IMR-90 (cell line): ENCODE results near the gene MTA3. TPM values are rescaled to one million over a fixed set of nuclear protein-coding genes. Genes with fewer than 3 reads are reported as not detected.
A peak's percentile ranks its signal among the peaks of the same experiment; 100 is the strongest.

Experiments
- ATAC-seq: fragments of 200-7000 bp; cut with Tn5 transposase; 2 replicates; pipeline ENCODE4 v1.9.1; 2020; ENCODE audit warnings: low read depth, mild to moderate bottlenecking, moderate library complexity
- BruUV-seq: library from RNA; stranded (reverse); fragments of 400-500 nt; replicated peaks from 2 replicates; lab custom pipeline; 2021; lab: Mats Ljungman, UMichigan
- CTCF ChIA-PET: fragments of 300-600 bp; formaldehyde crosslinking; extraction: SDS; loops from one replicate; lab custom pipeline; 2021; ENCODE audit warnings: antibody characterized with exemption; lab: Yijun Ruan, JAX
- POLR2A ChIA-PET: fragments of 300-600 bp; sonication (Branson Sonifier 250); formaldehyde crosslinking; loops from one replicate; lab custom pipeline; 2022; ENCODE audit warnings: antibody characterized with exemption; ENCODE audit not compliant: unreplicated experiment; lab: Charles Lee
- DNase-seq: peaks from one replicate; pipeline ENCODE4 v3.0.0; 2013
- H2AFZ ChIP-seq: replicated peaks from 2 replicates; pipeline ENCODE3; 2013; ENCODE audit warnings: low read length, mild to moderate bottlenecking; ENCODE audit not compliant: poor library complexity
- H2AK5ac ChIP-seq: 2 replicates; pipeline ENCODE4 v1.6.1; 2013; ENCODE audit warnings: low read depth, low read length, inconsistent platforms
- H2AK9ac ChIP-seq: replicated peaks from 2 replicates; pipeline ENCODE3; 2013; ENCODE audit warnings: mild to moderate bottlenecking, low read depth, low read length, moderate library complexity; ENCODE audit not compliant: poor library complexity
- H2BK120ac ChIP-seq: 2 replicates; pipeline ENCODE4 v1.6.1; 2013; ENCODE audit warnings: low read depth, low read length, inconsistent platforms
- H2BK15ac ChIP-seq: 3 replicates; pipeline ENCODE4 v1.6.1; 2013; ENCODE audit warnings: low read depth, low read length, inconsistent platforms
- H2BK20ac ChIP-seq: 2 replicates; pipeline ENCODE4 v1.6.1; 2013; ENCODE audit warnings: low read depth, mild to moderate bottlenecking, inconsistent platforms, low read length, moderate library complexity
- H2BK5ac ChIP-seq: 2 replicates; pipeline ENCODE4 v1.6.1; 2013; ENCODE audit warnings: mild to moderate bottlenecking, low read depth, low read length, inconsistent platforms; ENCODE audit not compliant: poor library complexity, severe bottlenecking
- H3K14ac ChIP-seq: replicated peaks from 2 replicates; pipeline ENCODE4 v1.6.1; 2013; ENCODE audit warnings: low read depth, low read length, inconsistent platforms
- H3K18ac ChIP-seq: 2 replicates; pipeline ENCODE4 v1.6.1; 2013; ENCODE audit warnings: low read depth, low read length, control low read depth
- H3K23ac ChIP-seq: 2 replicates; pipeline ENCODE4 v1.6.1; 2013; ENCODE audit warnings: low read depth, low read length, inconsistent platforms
- H3K27ac ChIP-seq: 2 replicates; pipeline ENCODE4 v1.5.1; 2013; ENCODE audit warnings: mild to moderate bottlenecking, control low read depth, low read length; ENCODE audit not compliant: insufficient read depth
- H3K27me3 ChIP-seq: 2 replicates; pipeline ENCODE4 v1.6.1; 2013; ENCODE audit warnings: low read length; ENCODE audit not compliant: control insufficient read depth, insufficient read depth
- H3K36me3 ChIP-seq: 2 replicates; pipeline ENCODE4 v1.6.1; 2013; ENCODE audit warnings: low read length, mixed read lengths; ENCODE audit not compliant: control insufficient read depth, insufficient read depth
- H3K4ac ChIP-seq: 2 replicates; pipeline ENCODE4 v1.6.1; 2013; ENCODE audit warnings: low read depth, low read length, inconsistent platforms
- H3K4me1 ChIP-seq: 2 replicates; pipeline ENCODE4 v1.6.1; 2013; ENCODE audit warnings: low read length, mixed read lengths; ENCODE audit not compliant: control insufficient read depth, insufficient read depth
- H3K4me2 ChIP-seq: 2 replicates; pipeline ENCODE4 v1.6.1; 2013; ENCODE audit warnings: low read depth, mild to moderate bottlenecking, control low read depth, low read length, moderate library complexity
- H3K4me3 ChIP-seq: 2 replicates; pipeline ENCODE4 v1.5.1; 2013; ENCODE audit warnings: low read depth, mild to moderate bottlenecking, control low read depth, low read length, moderate library complexity; ENCODE audit not compliant: insufficient read depth
- H3K56ac ChIP-seq: 2 replicates; pipeline ENCODE4 v1.6.1; 2013; ENCODE audit warnings: low read length, inconsistent platforms; ENCODE audit not compliant: insufficient read depth; ENCODE audit errors: extremely low read depth
- H3K79me1 ChIP-seq, 2 experiments: 2 replicates each; pipeline ENCODE4 v1.6.1; 2013; ENCODE audit warnings: low read length in 2 of 2, inconsistent platforms in 1 of 2, low read depth in 1 of 2
- H3K9ac ChIP-seq: 2 replicates; pipeline ENCODE4 v1.6.1; 2013; ENCODE audit warnings: low read depth, low read length, control low read depth
- H3K9me1 ChIP-seq: 2 replicates; pipeline ENCODE4 v1.6.1; 2013; ENCODE audit warnings: low read length, inconsistent platforms; ENCODE audit not compliant: insufficient read depth
- H3K9me3 ChIP-seq: 2 replicates; pipeline ENCODE4 v1.6.1; 2013; ENCODE audit warnings: low read length; ENCODE audit not compliant: control insufficient read depth, insufficient read depth
- H4K20me1 ChIP-seq: 2 replicates; pipeline ENCODE4 v1.6.1; 2013; ENCODE audit warnings: low read length, inconsistent platforms; ENCODE audit not compliant: insufficient read depth
- H4K5ac ChIP-seq: 2 replicates; pipeline ENCODE4 v1.6.1; 2013; ENCODE audit warnings: mild to moderate bottlenecking, low read depth, low read length, control low read depth
- H4K8ac ChIP-seq, 2 experiments: 2 replicates each; pipeline ENCODE4 v1.6.1; 2013; ENCODE audit warnings: low read depth in 2 of 2, low read length in 2 of 2, control low read depth in 1 of 2, inconsistent platforms in 1 of 2
- H4K91ac ChIP-seq: 2 replicates; pipeline ENCODE4 v1.6.1; 2013; ENCODE audit warnings: low read depth, low read length, inconsistent platforms; ENCODE audit not compliant: insufficient read depth
- CHD1 ChIP-seq: IDR thresholded peaks from 2 replicates; pipeline ENCODE4 v1.6.1; 2012; ENCODE audit warnings: low read depth, low read length, improper control_type of control experiment
- MAFK ChIP-seq: IDR thresholded peaks from 2 replicates; pipeline ENCODE4 v1.6.1; 2012; ENCODE audit warnings: low read depth, low read length, improper control_type of control experiment
- MAZ ChIP-seq: IDR thresholded peaks from 2 replicates; pipeline ENCODE4 v1.6.1; 2012; ENCODE audit warnings: low read depth, mild to moderate bottlenecking, low read length, improper control_type of control experiment, moderate library complexity, borderline replicate concordance
- MXI1 ChIP-seq: IDR thresholded peaks from 2 replicates; pipeline ENCODE4 v1.6.1; 2012; ENCODE audit warnings: low read depth, mild to moderate bottlenecking, low read length, moderate library complexity, borderline replicate concordance
- NFE2L2 ChIP-seq: fragments of 150-350 bp; IDR thresholded peaks from 2 replicates; pipeline ENCODE4 v1.6.1; 2016; ENCODE audit warnings: low read depth, mild to moderate bottlenecking, low read length
- WGBS, 2 experiments: methylation state at CpG; one replicate each; pipeline versions ENCODE4 v1.1.5 to v1.1.7; 2013; ENCODE audit warnings: missing lambda C conversion rate in 2 of 2; ENCODE audit not compliant: insufficient read length in 1 of 2; ENCODE audit errors: extremely low coverage in 2 of 2; 5-methylcytosine and 5-hydroxymethylcytosine counted together
- dilution Hi-C: fragments of 300-500 bp; cut with HindIII; formaldehyde crosslinking; loops from one replicate; pipeline ENCODE4 v1.14.3; 2018; ENCODE audit warnings: low sequenced_read_pairs; ENCODE audit not compliant: unreplicated experiment
- in situ Hi-C: fragments of 300-500 bp; cut with MboI; formaldehyde crosslinking; loops from 3 replicates; pipeline ENCODE4 v1.14.3; 2019; ENCODE audit warnings: low sequenced_read_pairs, inconsistent platforms, mixed read lengths
- intact Hi-C: fragments of 100-400 bp; cut with micrococcal nuclease; formaldehyde crosslinking; loops from 2 replicates; pipeline ENCODE4 v1.10.0; 2022
- polyA plus RNA-seq, 3 experiments: library from polyadenylated mRNA; depleted of rRNA; stranded (reverse); fragments of >200 nt; gene quantifications; 2 replicates each; pipeline ENCODE4 v1.2.3, GENCODE V29; 2012; ENCODE audit warnings: low replicate concordance in 1 of 3
- total RNA-seq: library from RNA; depleted of rRNA; stranded (reverse); fragments of >200 nt; gene quantifications from 2 replicates; pipeline ENCODE4 v1.2.3, GENCODE V29; 2012
- TF ChIP-seq, protein P1 (sequence below): fragments of 150-350 bp; IDR thresholded peaks from 2 replicates; pipeline ENCODE4 v1.6.1; 2016; ENCODE audit warnings: low read depth, mild to moderate bottlenecking, low read length, moderate library complexity, borderline replicate concordance

The MTA3 gene
- total and polyA plus RNA-seq, 2 of the 4 experiments (the other 2 are of a cell fraction) = 31.9 to 34.3 TPM

DNA sequence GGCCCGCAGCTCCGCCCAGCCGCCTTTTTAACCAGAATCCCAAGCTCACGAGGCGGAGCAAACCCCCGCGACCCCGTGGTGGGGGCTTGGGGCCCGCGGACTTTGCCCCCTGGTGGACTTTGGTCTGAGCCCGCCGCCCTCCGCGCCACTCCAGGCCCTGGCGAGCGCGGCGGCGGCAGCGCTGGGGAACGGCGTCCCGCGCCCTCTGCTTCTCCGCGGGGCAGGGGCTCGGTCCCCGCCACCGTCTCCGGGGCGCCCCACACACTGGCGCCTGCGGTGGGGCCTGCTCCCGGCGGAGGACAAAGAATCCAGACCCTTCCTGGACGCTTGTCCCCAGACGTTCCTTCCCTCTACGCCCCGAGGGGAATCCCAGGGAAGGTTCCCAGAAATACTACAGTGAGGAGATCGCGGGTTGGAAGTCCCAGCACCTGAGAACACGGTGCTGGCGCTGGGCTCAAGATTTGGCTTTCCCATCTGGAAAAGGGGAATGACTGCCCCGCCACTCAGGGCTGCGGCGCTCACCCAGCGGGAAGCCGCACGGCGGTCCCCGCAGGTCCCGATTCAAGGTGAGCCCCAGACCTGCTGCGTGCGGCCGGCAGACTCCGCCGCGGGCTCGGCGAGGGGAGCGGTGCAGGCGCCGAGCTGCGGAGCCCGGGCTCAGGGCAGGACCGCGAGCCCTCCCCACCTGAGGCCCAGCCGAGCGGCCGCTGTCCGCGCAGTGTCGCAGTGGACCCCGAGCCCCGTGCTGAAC lies 224.3 kb downstream of the MTA3 start, which contains the start of gene HAAO:
TSS of gene HAAO (minus strand) at position 1 of the 751 bp plus-strand sequence. CDS start 47 bp downstream, outside the sequence.
- no peak within 1 kb of the TSS for H3K14ac ChIP-seq
- CTCF ChIA-PET = no interaction called here
- no TSS peak for BruUV-seq
- dilution Hi-C loops (no loop called here), in situ Hi-C loops (no loop called here), intact Hi-C loops (no loop called here)
- H4K20me1 ChIP-seq = no peaks in the 10 kb centered on the region
- H2AK5ac ChIP-seq = no peak within 1 kb of the TSS
- no peak within 1 kb of the TSS; the same call in 1 of the 2 replicates for H3K4ac ChIP-seq
- H2AK9ac ChIP-seq = peak within 1 kb of the TSS; percentile 62
- no peak for DNase-seq
- H2AFZ ChIP-seq = peak within 1 kb of the TSS; percentile 83
- H3K27me3 ChIP-seq = peaks cover 28% of the 10 kb centered on the region
- H3K27ac ChIP-seq = no peak within 1 kb of the TSS
- H4K8ac ChIP-seq = no peak within 1 kb of the TSS; a peak in 1 of 4 replicates
- H3K4me2 ChIP-seq = no peak within 1 kb of the TSS; the same call in 1 of the 2 replicates
- no peak within 1 kb of the TSS for H2BK5ac ChIP-seq
- no peak within 1 kb of the TSS for H3K9ac ChIP-seq
- WGBS, 2 experiments = 9% methylated on average over 35 of the region's 75 CpGs; no CpG with 5 or more reads in 1 of the 2 experiments
- peaks cover 6% of the 10 kb centered on the region for H3K4me1 ChIP-seq
- 0 out of 2 replicates have a peak, but pooled peaks have one; percentile 5 for ATAC-seq
- no peaks in the 10 kb centered on the region for H3K36me3 ChIP-seq
- H4K91ac ChIP-seq = no peak within 1 kb of the TSS
- H3K79me1 ChIP-seq = no peaks in the 10 kb centered on the region
- no peak within 1 kb of the TSS; the same call in 1 of the 2 replicates for H3K4me3 ChIP-seq
- H3K56ac ChIP-seq = no peak within 1 kb of the TSS
- no peak for TF ChIP-seq CHD1
- TF ChIP-seq MXI1 = no peak
- TF ChIP-seq MAZ = no peak
- TF ChIP-seq NFE2L2 = no peak
- TF ChIP-seq, protein P1, sequence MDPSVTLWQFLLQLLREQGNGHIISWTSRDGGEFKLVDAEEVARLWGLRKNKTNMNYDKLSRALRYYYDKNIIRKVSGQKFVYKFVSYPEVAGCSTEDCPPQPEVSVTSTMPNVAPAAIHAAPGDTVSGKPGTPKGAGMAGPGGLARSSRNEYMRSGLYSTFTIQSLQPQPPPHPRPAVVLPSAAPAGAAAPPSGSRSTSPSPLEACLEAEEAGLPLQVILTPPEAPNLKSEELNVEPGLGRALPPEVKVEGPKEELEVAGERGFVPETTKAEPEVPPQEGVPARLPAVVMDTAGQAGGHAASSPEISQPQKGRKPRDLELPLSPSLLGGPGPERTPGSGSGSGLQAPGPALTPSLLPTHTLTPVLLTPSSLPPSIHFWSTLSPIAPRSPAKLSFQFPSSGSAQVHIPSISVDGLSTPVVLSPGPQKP = no peak
- no peak for TF ChIP-seq MAFK
- no peak within 1 kb of the TSS; the same call in 1 of the 2 replicates for H3K18ac ChIP-seq
- no peaks in the 10 kb centered on the region for H3K9me1 ChIP-seq
- H2BK120ac ChIP-seq = no peak within 1 kb of the TSS
- H4K5ac ChIP-seq = no peak within 1 kb of the TSS; the same call in 1 of the 2 replicates
- H3K9me3 ChIP-seq = peaks cover 11% of the 10 kb centered on the region
- POLR2A ChIA-PET = interaction anchor here (0.6 kb wide), 1 partner anchor 862 kb away, joined by 13 read pairs; no protein-coding TSS in a partner anchor
- no peak within 1 kb of the TSS for H2BK15ac ChIP-seq
- H3K23ac ChIP-seq = no peak within 1 kb of the TSS; the same call in 1 of the 2 replicates
- no peak within 1 kb of the TSS for H2BK20ac ChIP-seq
